Gastroesophageal sphincter (tissue), 4 donors: ENCODE measurements around the gene MCUB. TPM values are rescaled to one million over a fixed set of nuclear protein-coding genes. Genes with fewer than 3 reads are reported as not detected.

Experiments
- ATAC-seq: fragments of 150-250 bp; one replicate; pipeline ENCODE4 v1.9.1; 2016; ENCODE audit warnings: mild to moderate bottlenecking, moderate library complexity
- H3K27ac ChIP-seq, 4 donors: fragments of 200-600 bp; sonication (generic) in 3 of 4; 1 replicate in 3 of 4; 2 replicates in 1 of 4; pipeline ENCODE4 v1.5.1; 2016 to 2019
- H3K27me3 ChIP-seq: fragments of 200-600 bp; sonication (generic); one replicate; pipeline ENCODE4 v1.5.1; 2019
- H3K36me3 ChIP-seq, 2 donors: fragments of 200-600 bp; sonication (generic); one replicate each; pipeline ENCODE4 v1.5.1; 2019; ENCODE audit warnings: control low read depth in 1 of 2
- H3K4me1 ChIP-seq, 3 donors: fragments of 200-600 bp; sonication (generic); 1 replicate in 2 of 3; 2 replicates in 1 of 3; pipeline ENCODE4 v1.5.1; 2016 to 2019; ENCODE audit warnings: control low read depth in 2 of 3
- H3K4me3 ChIP-seq, 2 donors: fragments of 200-600 bp; sonication (generic); one replicate each; pipeline ENCODE4 v1.5.1; 2019; ENCODE audit warnings: mild to moderate bottlenecking in 1 of 2, moderate library complexity in 1 of 2
- H3K9me3 ChIP-seq, 3 donors: fragments of 200-600 bp; sonication (generic); one replicate each; pipeline ENCODE4 v1.5.1; 2017 to 2019; ENCODE audit warnings: control low read depth in 2 of 3
- CTCF ChIP-seq, 4 experiments: fragments of 200-600 bp in 2 of 4; fragments of 450-650 bp in 2 of 4; sonication (generic) in 1 of 4; IDR thresholded peaks; one replicate each; pipeline ENCODE4 v1.5.1; 2017 to 2019; ENCODE audit warnings: antibody characterized with exemption in 4 of 4, mild to moderate bottlenecking in 2 of 4, moderate library complexity in 2 of 4
- EP300 ChIP-seq: sonication (generic); formaldehyde crosslinking; IDR thresholded peaks from one replicate; pipeline ENCODE4 v1.6.1; 2017; ENCODE audit warnings: antibody characterized with exemption, mild to moderate bottlenecking
- POLR2A ChIP-seq, 2 donors: fragments of 450-650 bp; IDR thresholded peaks; one replicate each; pipeline ENCODE4 v1.6.1; 2017; ENCODE audit warnings: antibody characterized with exemption in 2 of 2, mild to moderate bottlenecking in 2 of 2, moderate library complexity in 1 of 2
- POLR2AphosphoS5 ChIP-seq: sonication (generic); formaldehyde crosslinking; IDR thresholded peaks from one replicate; pipeline ENCODE4 v1.6.1; 2017; ENCODE audit warnings: antibody characterized with exemption
- WGBS, 2 donors: methylation state at CpG; one replicate each; pipeline ENCODE4 v1.1.5; 2018; ENCODE audit warnings: low coverage in 1 of 2; 5-methylcytosine and 5-hydroxymethylcytosine counted together
- total RNA-seq, 4 donors: library from RNA; depleted of rRNA; stranded (reverse); fragments of >200 nt; gene quantifications; one replicate each; pipeline ENCODE4 v1.1.0, GENCODE V29; 2016

Gene MCUB
- total RNA-seq, 4 donors from 2014 or later, result 3.9 to 33.4 (median 13.3) TPM

- H3K36me3 ChIP-seq, result no peaks in the 10 kb centered on the region
- H3K4me3 ChIP-seq, result peak overlapping the region; percentile 86 to 87
- peaks cover 0 to 17% (median 3%) of the 10 kb centered on the region in 3 donors for H3K4me1 ChIP-seq
- TF ChIP-seq EP300, result no peak
- TF ChIP-seq POLR2AphosphoS5, result no peak
- no peak for TF ChIP-seq CTCF (IDR thresholded peaks at IDR 0.05)
- no peak for TF ChIP-seq POLR2A (IDR thresholded peaks at IDR 0.05)
- no peaks in the 10 kb centered on the region for H3K27me3 ChIP-seq
- peak overlapping the region in 3 of 4 donors; percentile 62 to 87 (median 75) for H3K27ac ChIP-seq
- no peaks in the 10 kb centered on the region for H3K9me3 ChIP-seq
- peak; percentile 2 for ATAC-seq
- 8 to 9% methylated on average over 10 of the region's 25 CpGs for WGBS, 2 donors
Measured at GRCh38 chr4:109729117-109729717, 169.2 kb downstream of the MCUB start.

- Histone ChIP-seq H3K27me3 (no peaks in the 10 kb centered on the region), H3K9me3 (no peaks in the 10 kb centered on the region), H3K36me3 (no peaks in the 10 kb centered on the region), H3K4me1 (peaks cover 0 to 17% (median 3%) of the 10 kb centered on the region in 3 donors), H3K4me3 (peak within 1 kb of the TSS; percentile 86 to 87), H3K27ac (peak within 1 kb of the TSS; percentile 57 to 87 (median 68))
- TF ChIP-seq CTCF (IDR thresholded peaks at IDR 0.05), result no peak
- no peak for TF ChIP-seq EP300
- TF ChIP-seq POLR2A (IDR thresholded peaks at IDR 0.05), result peak; percentile 17 to 38
- peak; percentile 11 for TF ChIP-seq POLR2AphosphoS5
- WGBS, 2 donors, result no CpG with 5 or more reads among the region's 83 CpGs
- peak; percentile 92 for ATAC-seq
Measured at GRCh38 chr4:109729718-109730618, 169.9 kb downstream of the MCUB start, which contains the start of gene PLA2G12A. PLA2G12A (minus strand) TSS chr4:109730070; CDS start chr4:109729809, 261 bp downstream.

- no peak for ATAC-seq
- no peak for TF ChIP-seq POLR2AphosphoS5
- TF ChIP-seq CTCF (IDR thresholded peaks at IDR 0.05), result no peak
- no peak for TF ChIP-seq EP300
- no peak for TF ChIP-seq POLR2A (IDR thresholded peaks at IDR 0.05)
- peak overlapping the region; percentile 86 to 87 for H3K4me3 ChIP-seq
- H3K9me3 ChIP-seq, result no peaks in the 10 kb centered on the region
- no peaks in the 10 kb centered on the region for H3K27me3 ChIP-seq
- peaks cover 0 to 17% (median 3%) of the 10 kb centered on the region in 3 donors for H3K4me1 ChIP-seq
- 68 to 73% methylated on average over 7 to 16 of the region's 21 CpGs for WGBS, 2 donors
- no peaks in the 10 kb centered on the region for H3K36me3 ChIP-seq
- peak overlapping the region; percentile 57 to 87 (median 68) for H3K27ac ChIP-seq
Measured at GRCh38 chr4:109730619-109731545, 170.8 kb downstream of the MCUB start.

GRCh38 chr4:109733728-109734127, 173.7 kb downstream of the MCUB start:
- WGBS, 2 donors, result 86 to 94% methylated on average over 2 to 5 of the region's 5 CpGs
- Histone ChIP-seq H3K27ac (no peak overlapping the region), H3K4me1 (peaks cover 0 to 7% (median 3%) of the 10 kb centered on the region in 3 donors), H3K9me3 (no peaks in the 10 kb centered on the region), H3K4me3 (no peak overlapping the region), H3K27me3 (peaks cover 4% of the 10 kb centered on the region), H3K36me3 (no peaks in the 10 kb centered on the region)
- TF ChIP-seq CTCF (IDR thresholded peaks at IDR 0.05) (no peak), POLR2A (IDR thresholded peaks at IDR 0.05) (no peak), POLR2AphosphoS5 (no peak), EP300 (no peak)
- no peak for ATAC-seq
